PC-9 (cell line): ENCODE measurements around the gene AHDC1. TPM values are rescaled to one million over a fixed set of nuclear protein-coding genes. Genes with fewer than 3 reads are reported as not detected.

Experiments
- BruUV-seq: library from RNA; stranded (reverse); fragments of 400-500 nt; replicated peaks from 2 replicates; lab custom pipeline; 2021; lab: Mats Ljungman, UMichigan
- CTCF ChIA-PET: fragments of 300-600 bp; sonication (Branson Sonifier 250); formaldehyde crosslinking; loops from one replicate; lab custom pipeline; 2022; ENCODE audit warnings: antibody characterized with exemption; lab: Charles Lee
- POLR2A ChIA-PET: fragments of 300-600 bp; sonication (Branson Sonifier 250); formaldehyde crosslinking; loops from one replicate; lab custom pipeline; 2022; ENCODE audit warnings: antibody characterized with exemption; ENCODE audit not compliant: unreplicated experiment; lab: Charles Lee
- DNase-seq, 2 experiments: peaks; one replicate each; pipeline versions ENCODE4 v3.0.0 to v3.0.0-alpha.2; 2015 to 2022; ENCODE audit warnings: mixed read lengths in 1 of 2
- H2AFZ ChIP-seq: fragments of 200-600 bp; sonication (generic); 2 replicates; pipeline ENCODE4 v1.8.1; 2017; ENCODE audit warnings: antibody characterized with exemption
- H3F3A ChIP-seq: fragments of 200-600 bp; sonication (generic); 2 replicates; pipeline ENCODE4 v1.8.1; 2017; ENCODE audit warnings: antibody characterized with exemption, mild to moderate bottlenecking, low read depth; ENCODE audit not compliant: insufficient read depth
- H3K27ac ChIP-seq: fragments of 200-600 bp; sonication (generic); 2 replicates; pipeline ENCODE4 v1.6.1; 2016; ENCODE audit warnings: mixed run types
- H3K27me3 ChIP-seq: fragments of 200-600 bp; sonication (generic); 2 replicates; pipeline ENCODE4 v1.6.1; 2016; ENCODE audit warnings: low read depth, mixed run types; ENCODE audit not compliant: insufficient read depth
- H3K36me3 ChIP-seq: fragments of 200-600 bp; sonication (generic); 2 replicates; pipeline ENCODE4 v1.6.1; 2016; ENCODE audit warnings: low read depth, mixed run types
- H3K4me1 ChIP-seq: fragments of 200-600 bp; sonication (generic); replicated peaks from 2 replicates; pipeline ENCODE4 v1.6.1; 2016; ENCODE audit warnings: mixed run types; ENCODE audit not compliant: insufficient read depth
- H3K4me2 ChIP-seq: fragments of 200-600 bp; sonication (generic); 2 replicates; pipeline ENCODE4 v1.6.1; 2017; ENCODE audit warnings: mixed run types
- H3K4me3 ChIP-seq: fragments of 200-600 bp; sonication (generic); 2 replicates; pipeline ENCODE4 v1.6.1; 2016; ENCODE audit warnings: mixed run types
- H3K79me2 ChIP-seq: fragments of 200-600 bp; sonication (generic); 2 replicates; pipeline ENCODE4 v1.6.1; 2017; ENCODE audit warnings: low read depth, mixed run types
- H3K9me2 ChIP-seq: fragments of 200-600 bp; sonication (generic); 2 replicates; pipeline ENCODE4 v1.8.1; 2017; ENCODE audit warnings: mild to moderate bottlenecking; ENCODE audit not compliant: insufficient read depth
- H3K9me3 ChIP-seq: fragments of 200-600 bp; sonication (generic); 2 replicates; pipeline ENCODE4 v1.8.1; 2016; ENCODE audit warnings: low read depth; ENCODE audit not compliant: insufficient read depth
- H4K20me1 ChIP-seq: fragments of 200-600 bp; sonication (generic); 2 replicates; pipeline ENCODE4 v1.8.1; 2017; ENCODE audit not compliant: insufficient read depth
- EZH2 ChIP-seq: fragments of 200-600 bp; sonication (generic); IDR thresholded peaks from 2 replicates; pipeline ENCODE4 v1.8.0; 2017; ENCODE audit warnings: antibody characterized with exemption, low read depth
- intact Hi-C: fragments of 100-400 bp; cut with micrococcal nuclease; formaldehyde crosslinking; loops from one replicate; pipeline ENCODE4 v1.10.0; 2022; ENCODE audit not compliant: unreplicated experiment
- total RNA-seq: library from RNA; stranded (reverse); gene quantifications from 2 replicates; pipeline ENCODE4 v1.2.3, GENCODE V29; 2021
- TF ChIP-seq, protein P1 (sequence below): fragments of 200-600 bp; sonication (generic); conservative IDR thresholded peaks from 2 replicates; pipeline ENCODE4 v1.6.1; 2017; ENCODE audit warnings: mixed run types, antibody characterized with exemption, mild to moderate bottlenecking, moderate library complexity

Gene AHDC1
- total RNA-seq, 1 experiment from 2014 or later, result 48.8 TPM

DNA sequence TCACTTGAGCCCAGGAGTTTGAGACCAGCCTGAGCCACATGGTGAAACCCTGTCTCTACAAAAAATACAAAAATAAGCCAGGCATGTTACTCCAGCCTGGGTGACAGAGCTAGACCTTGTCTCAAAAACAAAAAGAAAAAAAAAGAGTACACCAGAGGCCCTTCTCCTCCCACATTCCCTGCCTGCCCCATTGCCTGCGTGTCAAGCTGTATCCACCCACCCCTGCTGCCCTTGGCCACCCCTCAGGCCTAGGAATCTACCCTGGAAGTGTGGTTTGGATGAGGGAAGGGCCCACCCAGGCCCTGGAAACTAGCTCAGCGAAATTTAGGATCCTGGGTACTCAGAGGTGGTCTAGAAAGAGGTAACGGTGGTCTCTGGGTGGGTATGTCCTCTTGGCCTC lies 88.3 kb downstream of the AHDC1 start:
- no peaks in the 10 kb centered on the region for H3K9me3 ChIP-seq
- no peaks in the 10 kb centered on the region; the same call in 1 of the 2 replicates for H3F3A ChIP-seq
- peaks cover 21% of the 10 kb centered on the region for H3K4me1 ChIP-seq
- H3K27me3 ChIP-seq, result no peaks in the 10 kb centered on the region
- no peak overlapping the region for H3K27ac ChIP-seq
- H3K36me3 ChIP-seq, result no peaks in the 10 kb centered on the region
- CTCF ChIA-PET, result no interaction called here
- intact Hi-C loops, result no loop called here
- BruUV-seq, result no TSS peak
- TF ChIP-seq EZH2, result no peak
- TF ChIP-seq, protein P1, sequence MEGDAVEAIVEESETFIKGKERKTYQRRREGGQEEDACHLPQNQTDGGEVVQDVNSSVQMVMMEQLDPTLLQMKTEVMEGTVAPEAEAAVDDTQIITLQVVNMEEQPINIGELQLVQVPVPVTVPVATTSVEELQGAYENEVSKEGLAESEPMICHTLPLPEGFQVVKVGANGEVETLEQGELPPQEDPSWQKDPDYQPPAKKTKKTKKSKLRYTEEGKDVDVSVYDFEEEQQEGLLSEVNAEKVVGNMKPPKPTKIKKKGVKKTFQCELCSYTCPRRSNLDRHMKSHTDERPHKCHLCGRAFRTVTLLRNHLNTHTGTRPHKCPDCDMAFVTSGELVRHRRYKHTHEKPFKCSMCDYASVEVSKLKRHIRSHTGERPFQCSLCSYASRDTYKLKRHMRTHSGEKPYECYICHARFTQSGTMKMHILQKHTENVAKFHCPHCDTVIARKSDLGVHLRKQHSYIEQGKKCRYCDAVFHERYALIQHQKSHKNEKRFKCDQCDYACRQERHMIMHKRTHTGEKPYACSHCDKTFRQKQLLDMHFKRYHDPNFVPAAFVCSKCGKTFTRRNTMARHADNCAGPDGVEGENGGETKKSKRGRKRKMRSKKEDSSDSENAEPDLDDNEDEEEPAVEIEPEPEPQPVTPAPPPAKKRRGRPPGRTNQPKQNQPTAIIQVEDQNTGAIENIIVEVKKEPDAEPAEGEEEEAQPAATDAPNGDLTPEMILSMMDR, result no peak
- H3K79me2 ChIP-seq, result no peaks in the 10 kb centered on the region
- H2AFZ ChIP-seq, result no peak overlapping the region
- no peaks in the 10 kb centered on the region for H4K20me1 ChIP-seq
- no peak for DNase-seq
- H3K4me3 ChIP-seq, result no peak overlapping the region
- H3K9me2 ChIP-seq, result no peaks in the 10 kb centered on the region
- no peak overlapping the region for H3K4me2 ChIP-seq
- POLR2A ChIA-PET, result no interaction called here

DNA sequence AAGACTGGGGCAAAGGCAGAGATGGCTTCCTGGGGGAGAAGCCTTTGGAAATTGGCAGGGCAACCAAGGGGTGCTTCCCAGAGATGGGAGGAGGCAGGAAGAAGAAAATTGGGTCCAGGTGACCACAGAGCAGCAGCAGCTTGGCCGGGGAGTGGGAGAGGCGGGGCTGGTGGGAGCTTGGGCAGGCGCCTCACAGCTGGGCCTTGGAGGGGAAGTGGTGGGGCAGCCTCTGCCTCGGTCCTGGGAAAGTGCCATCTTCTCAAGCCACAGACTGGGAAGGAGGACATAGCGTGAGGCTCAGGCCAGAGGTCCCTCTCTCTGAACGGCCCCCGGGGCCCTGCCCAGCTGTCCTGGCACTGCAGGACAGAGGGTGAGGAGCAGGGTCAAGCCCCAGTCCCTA lies 90.0 kb downstream of the AHDC1 start:
- Histone ChIP-seq H3K79me2 (no peaks in the 10 kb centered on the region), H3K4me1 (peaks cover 21% of the 10 kb centered on the region), H3K27ac (no peak overlapping the region), H4K20me1 (no peaks in the 10 kb centered on the region), H3K4me3 (no peak overlapping the region), H3K4me2 (no peak overlapping the region), H3K9me2 (no peaks in the 10 kb centered on the region), H3F3A (no peaks in the 10 kb centered on the region; the same call in 1 of the 2 replicates), H2AFZ (no peak overlapping the region), H3K9me3 (no peaks in the 10 kb centered on the region), H3K36me3 (no peaks in the 10 kb centered on the region), H3K27me3 (no peaks in the 10 kb centered on the region)
- no TSS peak for BruUV-seq
- TF ChIP-seq, protein P1, result no peak
- no peak for TF ChIP-seq EZH2
- no peak for DNase-seq
- intact Hi-C loops, result no loop called here
- POLR2A ChIA-PET, result interaction anchor here (0.6 kb wide), 1 partner anchor 160 kb away, joined by 3 read pairs; no protein-coding TSS in a partner anchor
- CTCF ChIA-PET, result no interaction called here

DNA sequence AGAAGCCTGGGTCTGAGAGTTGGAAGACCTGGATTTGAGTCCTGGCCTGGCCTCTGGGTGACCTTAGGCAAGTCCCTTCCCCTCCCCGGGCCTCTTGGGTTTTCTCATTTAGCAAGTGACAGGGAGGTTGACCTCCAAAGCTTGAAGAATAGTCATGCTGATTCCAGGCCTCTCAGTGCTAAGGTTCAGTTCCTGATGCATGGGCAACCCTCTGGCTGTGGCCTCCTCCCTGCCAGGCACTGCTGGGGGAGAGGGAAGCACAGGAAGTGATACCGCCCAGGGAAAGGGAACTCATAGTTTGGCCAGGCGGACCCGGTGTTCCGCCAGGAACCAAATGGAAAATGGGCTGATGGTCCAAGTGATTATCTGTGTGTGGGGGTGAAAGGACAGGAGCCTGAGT lies 90.4 kb downstream of the AHDC1 start:
- BruUV-seq, result no TSS peak
- no peak for DNase-seq
- Histone ChIP-seq H3K27ac (no peak overlapping the region), H3K36me3 (no peaks in the 10 kb centered on the region), H3K4me3 (no peak overlapping the region), H3K79me2 (no peaks in the 10 kb centered on the region), H4K20me1 (no peaks in the 10 kb centered on the region), H3F3A (no peaks in the 10 kb centered on the region; the same call in 1 of the 2 replicates), H3K27me3 (no peaks in the 10 kb centered on the region), H3K9me2 (no peaks in the 10 kb centered on the region), H3K4me2 (no peak overlapping the region), H3K9me3 (no peaks in the 10 kb centered on the region), H2AFZ (no peak overlapping the region), H3K4me1 (peaks cover 17% of the 10 kb centered on the region; the same call in 1 of the 2 replicates)
- intact Hi-C loops, result no loop called here
- TF ChIP-seq, protein P1, result no peak
- no peak for TF ChIP-seq EZH2
- CTCF ChIA-PET, result no interaction called here
- POLR2A ChIA-PET, result interaction anchor here (0.6 kb wide), 1 partner anchor 161 kb away, joined by 3 read pairs; no protein-coding TSS in a partner anchor
